IPS DF 6.9 (cell line): ENCODE measurements around the gene PLCB1.
"Not testable (repeated sequence)": the region's sequence is repeated elsewhere in the genome, so short reads cannot be mapped to it uniquely, and the experiment has no call there.

Experiments used
- DNase-seq: peaks from one replicate; pipeline ENCODE4 v3.0.0-alpha.2; 2013; ENCODE audit warnings: low read depth, low spot score
- H3K27ac ChIP-seq: one replicate; pipeline ENCODE4 v1.5.1; 2013; ENCODE audit warnings: low read length, control low read depth
- H3K27me3 ChIP-seq: 2 replicates; pipeline ENCODE4 v1.6.1; 2013; ENCODE audit warnings: mild to moderate bottlenecking, low read length; ENCODE audit not compliant: control insufficient read depth, insufficient read depth
- H3K36me3 ChIP-seq: 2 replicates; pipeline ENCODE4 v1.6.1; 2013; ENCODE audit warnings: low read length; ENCODE audit not compliant: control insufficient read depth, insufficient read depth
- H3K4me1 ChIP-seq: 2 replicates; pipeline ENCODE4 v1.6.1; 2013; ENCODE audit warnings: low read length; ENCODE audit not compliant: control insufficient read depth, insufficient read depth
- H3K4me3 ChIP-seq: 2 replicates; pipeline ENCODE4 v1.5.1; 2013; ENCODE audit warnings: mild to moderate bottlenecking, low read length
- H3K9me3 ChIP-seq: 2 replicates; pipeline ENCODE4 v1.6.1; 2013; ENCODE audit warnings: low read length, inconsistent platforms; ENCODE audit not compliant: control insufficient read depth, insufficient read depth
- WGBS: extraction: QIAGEN DNeasy Blood & Tissue Kit; methylation state at CpG from one replicate; pipeline ENCODE4 v1.1.7; 2013; ENCODE audit warnings: mixed read lengths, missing lambda C conversion rate; ENCODE audit not compliant: insufficient read length, insufficient coverage; 5-methylcytosine and 5-hydroxymethylcytosine counted together

PLCB1 gene

GRCh38 chr20:8156235-8157079 lies 24.4 kb downstream of the PLCB1 start:
- Histone ChIP-seq H3K27me3 (no peaks in the 10 kb centered on the region), H3K4me1 (no peaks in the 10 kb centered on the region), H3K36me3 (no peaks in the 10 kb centered on the region), H3K4me3 (no peak overlapping the region), H3K27ac (no peak overlapping the region), H3K9me3 (no peaks in the 10 kb centered on the region)
- DNase-seq = no peak

DNA sequence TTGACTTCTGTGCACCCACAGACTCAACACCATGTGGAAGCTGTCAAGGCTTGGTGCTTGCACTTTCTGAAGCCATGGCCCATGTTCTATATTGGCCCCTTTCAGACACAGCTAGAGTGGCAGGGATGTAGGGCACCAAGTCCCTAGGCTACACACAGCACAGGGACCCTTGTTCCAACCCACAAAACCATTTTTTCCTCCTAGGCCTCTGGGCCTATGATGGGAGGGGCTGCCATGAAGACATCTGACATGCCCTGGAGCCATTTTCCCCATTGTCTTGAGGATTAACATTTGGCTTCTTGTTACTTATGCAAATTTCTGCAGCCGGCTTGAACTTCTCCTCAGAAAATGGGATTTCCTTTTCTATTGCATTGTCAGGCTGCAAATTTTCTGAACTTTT lies 27.2 kb downstream of the PLCB1 start:
- WGBS = no CpG with 5 or more reads among the region's 1 CpG
- H3K27ac ChIP-seq, H3K27me3 ChIP-seq, DNase-seq, H3K36me3 ChIP-seq, H3K9me3 ChIP-seq, H3K4me3 ChIP-seq, H3K4me1 ChIP-seq: not testable (repeated sequence)

- H3K27me3 ChIP-seq = no peaks in the 10 kb centered on the region
- H3K27ac ChIP-seq = no peak overlapping the region
- H3K4me3 ChIP-seq = no peak overlapping the region
- WGBS = no CpG with 5 or more reads among the region's 4 CpGs
- H3K36me3 ChIP-seq = no peaks in the 10 kb centered on the region
- DNase-seq = no peak
- no peaks in the 10 kb centered on the region for H3K9me3 ChIP-seq
- no peaks in the 10 kb centered on the region for H3K4me1 ChIP-seq
Measured at GRCh38 chr20:8161264-8162071, 29.4 kb downstream of the PLCB1 start.

- H3K27ac ChIP-seq = no peak overlapping the region
- DNase-seq = no peak
- no peaks in the 10 kb centered on the region for H3K27me3 ChIP-seq
- H3K4me1 ChIP-seq = no peaks in the 10 kb centered on the region
- H3K9me3 ChIP-seq = no peaks in the 10 kb centered on the region
- WGBS = no CpG with 5 or more reads among the region's 2 CpGs
- H3K36me3 ChIP-seq = no peaks in the 10 kb centered on the region
- no peak overlapping the region for H3K4me3 ChIP-seq
Measured at GRCh38 chr20:8162610-8163009, 30.5 kb downstream of the PLCB1 start.

- WGBS = no CpG with 5 or more reads among the region's 4 CpGs
- DNase-seq = no peak
- Histone ChIP-seq H3K4me1 (no peaks in the 10 kb centered on the region), H3K4me3 (no peak overlapping the region), H3K9me3 (no peaks in the 10 kb centered on the region), H3K27me3 (no peaks in the 10 kb centered on the region), H3K36me3 (no peaks in the 10 kb centered on the region), H3K27ac (no peak overlapping the region)
Measured at GRCh38 chr20:8163543-8163942, 31.5 kb downstream of the PLCB1 start.

GRCh38 chr20:8166730-8167129 lies 34.7 kb downstream of the PLCB1 start:
- WGBS = no CpG with 5 or more reads among the region's 7 CpGs
- H3K9me3 ChIP-seq = no peaks in the 10 kb centered on the region
- no peaks in the 10 kb centered on the region for H3K36me3 ChIP-seq
- H3K4me3 ChIP-seq = no peak overlapping the region
- no peak overlapping the region for H3K27ac ChIP-seq
- no peak for DNase-seq
- no peaks in the 10 kb centered on the region for H3K27me3 ChIP-seq
- H3K4me1 ChIP-seq = no peaks in the 10 kb centered on the region

DNA sequence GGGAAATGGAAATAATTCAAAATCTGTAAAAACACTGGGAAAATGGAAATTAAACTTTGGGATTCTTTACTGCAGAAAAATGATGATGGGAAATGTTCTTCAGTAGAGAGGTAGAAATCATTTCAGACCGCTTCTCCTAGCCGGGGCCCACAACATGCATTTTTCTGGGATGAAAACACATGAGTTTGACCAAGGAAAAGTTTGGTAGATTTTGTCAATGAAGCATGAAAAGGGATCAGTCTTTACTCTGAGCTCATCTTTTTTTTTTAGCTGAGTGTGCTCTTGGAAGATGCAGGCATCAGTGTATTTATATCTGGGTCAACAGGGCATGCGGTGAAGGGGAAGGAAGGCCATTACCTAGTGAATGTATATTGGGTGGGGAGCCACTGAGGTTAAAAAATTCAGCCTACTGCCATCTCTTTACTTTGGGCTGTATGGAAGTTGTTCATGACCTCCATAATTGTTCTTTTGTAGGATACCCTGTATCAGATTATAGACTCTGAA lies 36.8 kb downstream of the PLCB1 start:
- H3K27me3 ChIP-seq = no peaks in the 10 kb centered on the region
- H3K4me1 ChIP-seq = no peaks in the 10 kb centered on the region
- no peak for DNase-seq
- no peak overlapping the region for H3K27ac ChIP-seq
- H3K4me3 ChIP-seq = no peak overlapping the region
- no CpG with 5 or more reads among the region's 3 CpGs for WGBS
- no peaks in the 10 kb centered on the region for H3K36me3 ChIP-seq
- no peaks in the 10 kb centered on the region for H3K9me3 ChIP-seq

DNA sequence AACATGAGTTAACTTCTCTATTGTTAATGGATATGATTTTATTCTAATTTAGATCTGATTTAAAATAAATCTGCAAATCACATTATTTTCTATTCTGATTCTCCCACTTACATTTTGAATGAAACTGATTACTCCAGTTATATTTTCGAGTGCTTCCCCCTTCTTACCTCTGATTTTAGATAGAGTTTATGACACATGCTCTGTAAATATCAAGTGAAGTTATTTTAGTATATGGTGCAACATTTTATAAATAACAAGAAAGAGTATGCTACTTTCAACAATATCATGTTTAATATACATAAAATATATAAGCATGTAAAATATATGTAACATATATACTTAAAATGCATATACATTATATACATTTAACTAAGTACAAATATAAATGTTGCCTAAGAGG lies 38.9 kb downstream of the PLCB1 start:
- Histone ChIP-seq H3K36me3 (no peaks in the 10 kb centered on the region), H3K4me3 (no peak overlapping the region), H3K27ac (no peak overlapping the region), H3K27me3 (no peaks in the 10 kb centered on the region), H3K9me3 (no peaks in the 10 kb centered on the region), H3K4me1 (no peaks in the 10 kb centered on the region)
- no peak for DNase-seq
- no CpG with 5 or more reads among the region's 1 CpG for WGBS

DNA sequence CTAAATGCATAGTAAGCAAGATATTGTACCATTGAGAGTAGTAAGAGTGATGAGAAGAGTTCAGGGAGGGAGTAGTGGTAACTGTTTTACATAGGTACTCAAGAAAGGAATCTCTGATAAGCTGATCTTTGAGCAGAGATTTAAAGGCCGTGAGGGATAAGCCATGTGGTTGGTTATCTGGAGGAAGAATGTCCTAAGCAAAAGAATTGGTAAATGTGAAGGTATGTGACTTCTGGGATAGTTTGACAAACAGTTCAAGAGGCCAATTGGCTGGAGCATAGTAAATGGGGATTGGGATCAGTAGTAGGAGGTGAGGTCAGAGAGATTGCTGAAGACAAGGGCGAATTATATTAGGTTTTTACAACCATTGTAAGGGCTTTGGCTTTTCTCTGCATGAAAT lies 40.1 kb downstream of the PLCB1 start:
- no CpG with 5 or more reads among the region's 2 CpGs for WGBS
- no peaks in the 10 kb centered on the region for H3K4me1 ChIP-seq
- no peaks in the 10 kb centered on the region for H3K36me3 ChIP-seq
- DNase-seq = no peak
- no peaks in the 10 kb centered on the region for H3K9me3 ChIP-seq
- H3K27ac ChIP-seq = no peak overlapping the region
- no peak overlapping the region for H3K4me3 ChIP-seq
- H3K27me3 ChIP-seq = no peaks in the 10 kb centered on the region

GRCh38 chr20:8175741-8176675 lies 43.9 kb downstream of the PLCB1 start:
- no CpG with 5 or more reads among the region's 6 CpGs for WGBS
- DNase-seq = no peak
- Histone ChIP-seq H3K4me3 (no peak overlapping the region), H3K9me3 (no peaks in the 10 kb centered on the region), H3K27me3 (no peaks in the 10 kb centered on the region), H3K4me1 (no peaks in the 10 kb centered on the region), H3K36me3 (no peaks in the 10 kb centered on the region), H3K27ac (no peak overlapping the region)
